Osteocyte (in vitro differentiated cells): ENCODE measurements around the gene MRPL34. TPM values are rescaled to one million over a fixed set of nuclear protein-coding genes. Genes with fewer than 3 reads are reported as not detected.

Source experiments
- DNase-seq: peaks from one replicate; pipeline ENCODE4 v3.0.0; 2021; ENCODE audit warnings: mixed read lengths; ENCODE audit not compliant: unreplicated experiment; ENCODE audit errors: extremely low spot score
- H3K27ac Mint-ChIP-seq: one replicate; pipeline ENCODE4 v1.8.0; 2021; ENCODE audit warnings: mild to moderate bottlenecking, mixed read lengths; ENCODE audit not compliant: unreplicated experiment
- H3K27me3 Mint-ChIP-seq: one replicate; pipeline ENCODE4 v1.8.0; 2021; ENCODE audit warnings: mixed read lengths; ENCODE audit not compliant: unreplicated experiment
- H3K36me3 Mint-ChIP-seq: one replicate; pipeline ENCODE4 v1.8.0; 2021; ENCODE audit warnings: mixed read lengths; ENCODE audit not compliant: unreplicated experiment
- H3K4me1 Mint-ChIP-seq: one replicate; pipeline ENCODE4 v1.8.0; 2021; ENCODE audit warnings: mixed read lengths; ENCODE audit not compliant: unreplicated experiment
- H3K4me3 Mint-ChIP-seq: one replicate; pipeline ENCODE4 v1.8.0; 2021; ENCODE audit warnings: mild to moderate bottlenecking, moderate library complexity, mixed read lengths; ENCODE audit not compliant: unreplicated experiment
- H3K9me3 Mint-ChIP-seq: one replicate; pipeline ENCODE4 v1.8.0; 2021; ENCODE audit warnings: mixed read lengths; ENCODE audit not compliant: unreplicated experiment
- CTCF ChIP-seq: fragments of 200-600 bp; sonication (generic); IDR thresholded peaks from 2 replicates; pipeline ENCODE4 v1.5.0; 2021; ENCODE audit warnings: antibody characterized with exemption, mild to moderate bottlenecking, moderate library complexity
- total RNA-seq: library from RNA; stranded (reverse); gene quantifications from 2 replicates; pipeline ENCODE4 v1.2.1, GENCODE V29; 2021

The MRPL34 gene
- total RNA-seq, 1 donor from 2014 or later: 66.9 TPM

DNA sequence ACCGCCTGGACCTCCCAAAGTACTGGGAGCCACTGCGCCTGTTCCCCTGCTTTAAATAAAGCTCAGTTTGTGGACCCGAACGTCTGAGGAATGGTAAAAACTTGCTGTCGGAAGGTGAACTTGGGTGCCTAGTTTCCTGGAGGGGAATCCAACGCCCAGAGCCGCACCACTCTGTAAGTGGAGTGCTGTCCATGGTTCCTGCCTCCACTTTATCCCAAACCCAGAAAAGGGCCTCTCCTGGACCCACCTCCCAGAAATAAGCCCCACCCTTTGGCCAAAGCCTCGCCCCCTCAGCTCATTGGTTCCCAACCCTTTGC is 26.6 kb downstream of the MRPL34 start:
- TF ChIP-seq CTCF: no peak
- H3K4me1 Mint-ChIP-seq: peaks cover 17% of the 10 kb centered on the region
- H3K9me3 Mint-ChIP-seq: no peaks in the 10 kb centered on the region
- DNase-seq: no peak
- no peak overlapping the region for H3K27ac Mint-ChIP-seq
- no peaks in the 10 kb centered on the region for H3K36me3 Mint-ChIP-seq
- H3K4me3 Mint-ChIP-seq: no peak overlapping the region
- H3K27me3 Mint-ChIP-seq: no peaks in the 10 kb centered on the region

- TF ChIP-seq CTCF: no peak
- Mint-ChIP-seq H3K27ac (no peak overlapping the region), H3K4me3 (peak overlapping the region; percentile 40), H3K4me1 (peaks cover 19% of the 10 kb centered on the region), H3K36me3 (no peaks in the 10 kb centered on the region), H3K9me3 (no peaks in the 10 kb centered on the region), H3K27me3 (no peaks in the 10 kb centered on the region)
- no peak for DNase-seq
These were observed 27.3 kb downstream of the MRPL34 start for GRCh38 chr19:17332677-17333581.

DNA sequence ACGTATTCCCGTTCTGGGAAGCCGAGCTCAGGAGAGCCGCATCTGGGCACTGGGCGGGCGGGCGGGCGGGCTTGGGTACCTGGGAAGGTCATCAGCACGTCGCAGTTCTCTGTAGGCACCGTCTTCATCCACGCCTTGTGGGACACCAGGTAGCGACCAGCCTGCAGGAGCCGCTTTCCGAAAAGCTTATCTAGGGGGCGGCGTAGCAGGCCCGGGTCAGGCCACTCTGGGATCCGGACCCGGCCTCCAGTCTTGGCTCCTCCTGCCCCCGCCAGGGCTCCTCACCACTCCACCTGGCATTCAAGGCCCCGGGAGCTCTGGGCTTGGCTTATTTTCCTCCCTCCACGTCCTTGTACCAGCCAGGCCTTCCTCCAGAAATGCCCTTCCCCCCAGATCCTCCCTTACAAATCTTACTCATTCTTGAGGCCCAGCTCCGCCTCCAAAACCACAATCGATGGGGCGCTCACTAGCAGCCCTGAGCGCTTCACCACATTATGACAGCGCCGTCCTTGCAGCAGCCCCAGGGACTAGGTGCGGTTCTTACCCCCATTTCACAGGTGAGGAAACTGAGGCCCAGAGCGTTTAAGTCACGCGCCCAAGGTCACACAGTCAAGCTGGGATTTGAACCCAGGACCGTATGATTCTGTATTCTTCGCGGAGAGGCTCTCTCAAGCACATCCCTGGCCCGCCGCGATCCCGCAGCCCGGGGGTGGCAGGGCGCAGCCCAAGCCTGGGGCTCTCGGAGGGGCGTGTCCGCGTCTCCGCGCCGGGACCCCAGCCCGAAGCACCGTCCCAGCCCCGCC is 28.1 kb downstream of the MRPL34 start:
- no peaks in the 10 kb centered on the region for H3K27me3 Mint-ChIP-seq
- H3K9me3 Mint-ChIP-seq: no peaks in the 10 kb centered on the region
- H3K4me1 Mint-ChIP-seq: peaks cover 23% of the 10 kb centered on the region
- peak overlapping the region; percentile 86 for H3K4me3 Mint-ChIP-seq
- peak overlapping the region; percentile 68 for H3K27ac Mint-ChIP-seq
- DNase-seq: no peak
- H3K36me3 Mint-ChIP-seq: no peaks in the 10 kb centered on the region
- TF ChIP-seq CTCF: no peak

GRCh38 chr19:17334414-17335409 is 29.0 kb downstream of the MRPL34 start, which contains the start of gene ANO8:
Gene ANO8 (minus strand): TSS chr19:17334855. CDS start chr19:17334670, 185 bp downstream.
- Mint-ChIP-seq H3K9me3 (no peaks in the 10 kb centered on the region), H3K27ac (peak within 1 kb of the TSS; percentile 68), H3K4me1 (peaks cover 23% of the 10 kb centered on the region), H3K4me3 (peak within 1 kb of the TSS; percentile 86), H3K36me3 (no peaks in the 10 kb centered on the region), H3K27me3 (no peaks in the 10 kb centered on the region)
- DNase-seq: peak; percentile 96
- TF ChIP-seq CTCF: no peak
